GM18868 (cell line): Measurements from ENCODE around the gene NRAS.
"Not testable (repeated sequence)": the region's sequence is repeated elsewhere in the genome, so short reads cannot be mapped to it uniquely, and the experiment has no call there.

Experiments used
- ATAC-seq: cut with Tn5 transposase; IDR thresholded peaks from one replicate; pipeline ENCODE4 v1.9.1; 2021; ENCODE audit warnings: mild to moderate bottlenecking, moderate library complexity; ENCODE audit not compliant: unreplicated experiment

The NRAS gene

DNA sequence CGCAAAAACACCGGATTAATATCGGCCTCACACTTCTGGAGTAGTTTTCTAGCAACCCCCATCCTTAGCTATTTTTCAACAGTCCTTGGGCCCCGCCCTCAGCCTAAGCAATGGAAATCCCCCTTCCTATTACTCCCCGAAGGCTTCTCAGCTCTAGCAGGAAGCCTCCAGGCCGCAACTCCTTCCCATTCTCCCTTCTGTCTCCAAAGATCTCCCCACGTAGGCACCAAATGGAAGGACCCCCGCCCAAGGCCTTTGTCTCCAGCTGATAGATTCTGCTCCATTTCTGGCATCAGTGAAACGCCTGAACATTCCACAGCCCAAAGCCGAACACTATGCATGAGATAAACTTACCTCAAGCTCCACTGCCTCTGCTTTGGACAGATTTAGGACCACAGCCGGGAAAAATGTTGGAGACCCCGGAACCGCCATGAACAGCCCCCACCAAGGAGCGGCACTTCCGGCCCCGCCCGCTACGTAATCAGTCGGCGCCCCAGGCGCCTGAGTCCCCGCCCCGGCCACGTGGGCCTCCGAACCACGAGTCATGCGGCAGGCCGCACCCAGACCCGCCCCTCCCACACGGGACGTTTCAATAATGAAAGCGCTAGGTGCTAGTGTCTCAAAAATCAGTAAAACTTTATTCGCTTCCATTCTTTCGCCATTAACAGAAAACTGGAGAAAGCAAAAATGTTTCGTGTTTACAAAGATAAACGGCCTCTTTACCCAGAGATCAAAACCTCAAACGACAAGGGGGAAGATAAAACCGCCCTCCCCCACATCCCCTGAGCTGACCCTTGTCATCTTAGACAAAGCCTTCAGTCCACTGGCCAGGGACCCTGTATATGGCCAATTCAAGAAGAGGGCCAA, at the start of gene NRAS:
Gene NRAS, minus strand, starts transcription at position 468 of the 867 bp plus-strand sequence. CDS start 611 bp downstream, outside the sequence.
- ATAC-seq = peak; percentile 95

DNA sequence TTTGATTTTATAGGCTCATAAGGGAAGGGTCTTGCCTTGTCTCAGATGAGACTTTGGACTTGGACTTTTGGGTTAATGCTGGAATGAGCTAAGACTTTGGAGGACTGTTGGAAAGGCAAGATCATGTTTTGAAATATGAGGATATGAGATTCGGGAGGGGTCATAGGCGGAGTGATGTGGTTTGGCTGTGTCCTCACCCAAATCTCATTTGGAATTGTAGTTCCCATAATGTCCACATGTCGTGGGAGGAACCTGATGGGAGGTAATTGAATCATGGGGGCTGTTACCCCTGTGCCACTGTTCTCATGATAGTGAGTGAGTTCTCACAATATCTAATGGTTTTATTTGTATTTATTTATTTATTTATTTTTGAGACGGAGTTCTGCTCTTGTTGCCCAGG, 48.1 kb upstream of the NRAS start:
- no peak for ATAC-seq

DNA sequence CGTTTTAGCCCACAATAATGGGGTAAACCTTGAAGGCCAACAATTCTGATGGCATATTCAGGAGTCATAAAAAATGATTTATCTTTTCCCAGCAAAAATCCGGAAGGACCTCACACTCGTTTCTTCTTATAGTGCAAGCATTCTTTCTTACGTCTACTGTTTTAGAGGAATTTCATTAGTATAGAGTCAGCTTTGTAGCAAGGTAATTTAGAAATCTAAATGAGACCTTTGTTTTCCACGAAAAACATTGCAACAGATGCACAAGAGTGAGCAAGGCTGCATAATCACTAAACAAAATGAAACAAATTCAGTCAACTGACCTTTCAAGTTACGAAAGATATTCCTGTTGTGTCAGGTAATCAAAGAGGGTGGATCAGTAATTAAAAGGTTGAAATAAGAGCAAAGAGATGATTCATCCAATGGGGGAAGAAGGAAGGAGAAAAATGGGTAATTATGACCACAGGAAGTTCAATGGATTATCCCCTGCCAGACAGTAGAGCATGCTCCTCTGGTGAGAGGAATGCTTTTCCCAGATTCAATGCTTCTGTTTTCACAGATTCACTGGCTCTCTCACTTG, 41.8 kb upstream of the NRAS start:
- no peak for ATAC-seq

DNA sequence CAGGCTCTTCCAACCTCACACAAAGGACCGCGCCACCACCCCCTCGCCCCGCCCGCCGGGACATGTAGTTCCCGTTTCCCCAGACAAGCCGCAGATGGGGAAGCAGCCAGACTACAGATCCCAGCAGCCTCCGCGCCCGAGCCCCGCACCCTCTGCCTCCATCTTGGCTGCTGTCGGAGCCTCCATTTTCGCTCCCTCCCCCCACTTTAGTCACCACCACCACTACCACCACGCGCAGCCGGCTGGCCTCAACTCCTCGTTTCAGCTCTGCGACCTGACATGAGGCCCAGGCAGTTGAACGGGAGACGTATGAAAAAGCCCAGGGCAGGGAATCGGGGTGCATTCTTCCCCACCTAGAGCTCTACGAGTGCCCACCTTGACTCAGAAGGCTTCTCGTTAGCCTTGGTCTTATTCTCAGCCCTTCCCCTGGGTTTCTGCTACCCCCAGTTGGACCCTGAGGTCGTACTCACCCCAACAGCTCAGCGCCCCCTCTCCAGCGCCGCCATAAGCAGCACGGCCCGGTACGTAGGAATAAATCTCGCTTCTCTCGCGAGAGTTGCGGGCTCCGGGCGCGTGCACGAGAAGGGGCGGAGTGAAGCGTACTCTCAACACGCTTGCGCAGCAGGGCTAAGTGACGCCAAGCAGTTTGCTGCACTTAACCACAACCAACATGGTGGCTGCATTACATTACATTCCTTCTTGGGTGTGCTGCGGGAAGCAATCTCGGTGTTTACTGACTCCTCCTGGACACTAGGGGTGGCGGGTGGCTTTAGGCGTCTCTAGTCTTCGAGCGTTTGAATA, 41.1 kb upstream of the NRAS start, which contains the start of gene CSDE1:
Gene CSDE1, minus strand, starts transcription at position 530 of the 801 bp plus-strand sequence. CDS start 18,094 bp downstream, outside the sequence.
- peak; percentile 83 for ATAC-seq

DNA sequence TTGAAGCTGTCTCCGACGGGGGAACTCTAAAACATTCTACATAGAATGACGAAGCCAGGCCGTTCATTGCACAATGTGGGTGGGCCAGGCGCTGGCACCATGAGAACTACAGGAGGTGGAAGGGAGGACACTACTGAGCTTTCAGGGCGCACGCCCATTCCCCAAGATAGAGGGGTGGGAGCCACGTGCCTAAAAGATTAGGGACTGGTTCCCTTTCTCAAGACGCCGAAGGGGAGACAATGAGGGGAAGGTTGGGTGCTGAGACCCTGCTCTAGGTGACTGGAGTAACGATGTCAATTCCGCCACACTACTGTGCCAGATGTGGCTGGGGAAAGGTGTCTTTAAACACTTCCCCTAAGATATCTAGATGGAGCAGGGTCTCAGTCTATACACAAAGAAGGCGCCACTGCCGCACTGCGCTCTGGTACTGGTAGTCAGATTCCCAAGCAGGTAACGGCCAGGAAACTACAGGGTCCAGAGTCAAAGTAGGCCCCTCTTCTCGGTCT, 40.4 kb upstream of the NRAS start:
- no peak for ATAC-seq

DNA sequence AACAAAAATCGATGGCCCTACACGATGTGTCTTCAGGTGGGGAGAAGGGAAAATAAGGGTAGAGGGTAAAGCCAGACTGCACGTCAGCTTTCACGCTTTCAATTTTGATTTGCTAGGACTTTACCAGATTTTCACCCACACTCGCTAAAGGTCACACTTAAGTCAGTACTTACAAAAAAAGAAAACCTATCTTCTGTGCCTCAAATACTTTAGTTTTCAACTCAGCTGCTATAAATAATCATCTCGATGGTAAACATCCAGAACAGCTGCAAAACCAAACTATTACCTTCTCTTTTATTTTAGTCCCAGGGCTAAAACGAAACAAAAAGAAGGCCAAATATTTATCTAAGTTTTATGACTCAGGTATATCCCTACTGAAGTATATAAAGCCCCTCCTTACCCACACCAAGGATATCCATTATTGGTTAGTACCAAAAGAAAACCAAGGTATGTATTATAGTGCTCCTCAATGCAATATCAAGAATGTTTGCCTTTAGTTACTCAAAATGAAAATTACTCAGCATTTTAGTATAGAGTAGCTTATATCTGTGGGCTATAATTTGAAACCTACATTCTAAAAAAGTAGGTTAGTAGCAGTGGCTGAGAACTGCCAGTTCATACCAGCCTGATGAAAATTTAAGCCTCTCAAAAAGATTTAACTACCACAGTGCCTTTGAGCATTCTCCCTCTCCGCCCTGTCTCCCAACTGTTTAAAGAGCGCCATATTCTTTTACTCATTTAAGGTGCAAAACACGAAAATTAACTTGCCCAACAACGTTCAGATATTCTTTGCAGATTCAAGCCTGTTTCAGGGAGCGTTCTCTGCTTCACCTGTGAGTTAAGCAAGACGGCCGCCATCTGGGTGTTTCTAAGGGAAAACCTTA, 39.7 kb upstream of the NRAS start:
- peak; percentile 38 for ATAC-seq

DNA sequence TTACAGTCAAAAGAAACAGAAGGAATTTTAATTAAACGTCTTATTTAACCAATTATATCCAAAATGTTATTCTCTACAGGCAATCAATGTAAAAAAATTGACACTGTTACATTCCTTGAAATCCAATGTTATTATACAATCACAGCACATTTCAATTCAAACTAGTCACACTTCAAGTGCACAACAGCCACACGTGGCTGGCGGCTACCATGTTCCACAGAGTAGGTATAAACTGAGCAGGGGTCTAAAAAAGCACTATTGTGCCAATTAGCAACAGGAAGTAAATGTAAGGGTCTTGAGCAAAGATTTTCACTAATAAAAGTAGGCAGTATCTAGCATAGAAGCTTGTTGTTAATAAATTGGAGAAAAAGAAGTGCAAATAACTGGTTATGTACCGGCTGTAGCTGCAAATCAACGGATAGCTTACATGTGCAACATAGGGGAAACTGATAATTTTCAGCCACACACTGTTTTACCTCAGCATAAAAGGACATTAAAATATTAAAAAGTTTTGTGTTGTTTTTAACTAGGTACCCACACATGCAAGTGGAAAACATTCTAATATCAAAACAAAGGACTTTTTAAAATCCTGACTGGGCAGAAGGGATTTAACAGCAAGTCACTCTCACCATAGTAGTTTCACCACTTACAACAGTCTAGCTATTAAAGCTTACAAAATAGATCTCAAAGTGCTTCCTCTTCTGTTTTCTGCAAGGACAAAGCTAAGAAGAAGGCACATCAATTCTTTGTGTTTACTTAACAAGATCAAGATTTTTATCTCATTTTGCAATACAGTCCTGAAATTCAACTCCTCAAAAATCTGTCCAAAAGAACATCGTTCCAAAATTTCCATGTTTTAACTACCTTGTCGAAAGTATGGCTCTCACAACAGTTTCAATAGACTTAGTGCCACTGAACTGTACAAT, 38.7 kb upstream of the NRAS start:
- ATAC-seq = no peak

DNA sequence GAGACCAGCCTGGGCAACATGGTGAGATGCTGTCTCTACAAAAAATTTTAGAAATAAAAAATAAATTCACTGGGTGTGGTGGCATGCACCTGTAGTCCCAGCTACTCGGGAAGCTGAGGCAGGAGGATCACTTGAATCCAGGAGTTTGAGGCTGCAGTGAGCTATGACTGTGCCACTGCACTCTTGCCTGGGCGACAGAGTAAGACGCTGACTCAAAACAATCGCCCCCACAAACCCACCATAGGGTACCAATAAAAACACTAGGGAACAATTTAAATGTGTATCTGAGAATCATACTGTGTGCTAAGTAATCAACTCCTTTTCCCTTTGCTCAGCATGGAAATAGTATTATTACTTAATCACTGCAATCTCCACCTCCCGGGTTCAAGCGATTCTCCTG, 37.1 kb upstream of the NRAS start:
- not testable (repeated sequence) for ATAC-seq

DNA sequence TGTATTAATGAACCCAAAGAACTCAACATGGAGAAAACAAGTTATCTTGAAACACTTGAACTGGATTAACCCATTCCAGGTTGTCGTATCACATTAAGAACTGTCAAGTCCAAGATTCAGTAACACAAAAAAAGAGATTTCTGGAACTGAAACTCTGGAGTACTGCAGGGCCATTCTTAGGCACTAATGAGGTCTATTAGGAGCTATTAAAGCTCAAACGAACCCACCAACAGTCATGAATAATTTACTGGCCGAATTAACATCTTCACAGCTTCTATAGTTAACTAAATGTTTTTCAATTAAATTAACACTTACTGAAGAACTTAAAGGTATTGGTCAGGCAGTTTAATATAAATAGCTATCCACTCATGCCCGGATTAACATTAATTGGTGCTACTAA, 36.6 kb upstream of the NRAS start:
- ATAC-seq = no peak

DNA sequence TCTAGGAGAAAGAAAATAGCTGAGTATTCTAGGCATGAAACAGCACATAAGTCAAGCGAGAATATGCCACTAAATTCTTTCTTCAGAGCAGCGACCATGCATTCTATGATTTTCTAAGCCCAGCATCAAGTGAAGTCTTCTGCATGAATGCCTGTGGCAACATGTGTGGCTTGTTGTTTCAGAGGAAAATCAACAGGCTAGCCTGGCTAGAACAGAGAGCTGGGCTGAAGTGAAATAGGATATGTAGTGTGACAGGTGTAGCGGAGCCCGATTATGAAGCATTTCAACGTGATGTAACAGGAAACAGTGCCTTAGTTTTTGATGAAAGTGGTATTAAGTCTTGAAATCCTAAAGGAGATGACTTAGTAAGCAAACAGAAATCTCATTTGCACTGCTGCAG, 34.2 kb upstream of the NRAS start:
- no peak for ATAC-seq

DNA sequence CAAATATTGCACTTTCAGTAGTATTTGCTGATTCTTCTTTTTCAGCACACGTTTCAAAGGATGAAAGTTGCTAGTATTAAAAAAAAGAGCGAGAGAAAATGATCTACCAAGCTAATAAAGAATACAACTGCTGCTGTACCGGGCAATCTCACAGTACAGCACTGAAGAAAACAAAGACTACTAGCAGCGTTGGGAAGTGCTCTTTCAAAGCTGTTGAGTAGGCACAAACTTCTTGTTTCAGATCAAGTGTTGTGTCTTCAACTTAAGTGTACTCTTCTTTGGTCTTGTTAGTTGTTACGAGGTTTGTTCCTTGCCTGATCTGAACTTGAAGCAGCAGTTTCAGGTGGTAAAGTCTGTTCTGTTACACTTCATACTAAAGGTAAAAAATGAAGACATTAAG, 33.3 kb upstream of the NRAS start:
- no peak for ATAC-seq

DNA sequence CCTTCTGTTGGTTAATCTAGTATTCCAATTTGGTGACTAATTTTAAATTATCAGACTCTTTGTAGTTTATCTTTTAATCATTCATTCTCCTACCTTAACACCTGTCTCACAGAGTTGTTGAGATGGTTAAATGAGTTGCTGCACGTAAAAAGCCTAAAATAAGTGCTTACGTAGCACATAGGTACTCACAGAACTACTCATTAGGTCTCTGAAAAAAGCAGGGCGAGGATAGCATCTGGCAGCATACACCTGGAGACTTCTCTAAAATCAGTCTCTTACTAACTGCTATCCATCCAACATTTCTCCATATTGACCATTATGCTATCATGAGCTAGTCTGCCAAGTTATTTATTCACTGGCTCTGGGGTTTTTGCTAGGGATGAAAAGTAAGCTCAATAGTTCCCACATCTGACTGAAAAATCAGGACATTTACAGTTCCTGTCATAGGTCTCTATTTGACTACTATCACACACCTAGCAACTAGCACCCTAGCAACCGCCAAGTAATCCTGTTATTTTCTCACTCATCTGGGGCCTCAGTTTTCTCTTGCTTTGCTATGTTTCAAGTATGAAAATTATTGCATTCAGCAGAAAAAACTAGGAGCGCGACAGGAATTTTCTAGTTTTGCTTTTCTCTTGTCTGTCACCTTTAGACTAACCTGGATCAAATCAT, 30.0 kb upstream of the NRAS start:
- no peak for ATAC-seq

DNA sequence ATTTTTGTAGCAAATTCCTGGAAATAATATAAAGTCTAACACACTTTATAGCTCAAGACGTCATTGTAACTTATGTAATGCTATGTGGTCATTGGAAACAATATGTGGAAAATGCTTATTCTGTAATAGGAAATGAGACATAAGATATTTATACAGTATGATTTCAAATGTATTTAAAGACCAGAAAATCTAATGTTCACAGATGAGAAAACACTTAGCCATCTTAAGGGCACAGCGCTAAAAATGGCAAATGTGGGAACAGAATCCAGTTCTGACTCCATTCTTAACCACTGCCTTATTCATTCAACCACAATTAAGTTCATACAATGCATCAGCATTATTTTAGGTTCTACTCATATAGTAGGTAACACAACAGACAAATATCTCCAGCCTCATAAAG, 28.7 kb upstream of the NRAS start:
- no peak for ATAC-seq

DNA sequence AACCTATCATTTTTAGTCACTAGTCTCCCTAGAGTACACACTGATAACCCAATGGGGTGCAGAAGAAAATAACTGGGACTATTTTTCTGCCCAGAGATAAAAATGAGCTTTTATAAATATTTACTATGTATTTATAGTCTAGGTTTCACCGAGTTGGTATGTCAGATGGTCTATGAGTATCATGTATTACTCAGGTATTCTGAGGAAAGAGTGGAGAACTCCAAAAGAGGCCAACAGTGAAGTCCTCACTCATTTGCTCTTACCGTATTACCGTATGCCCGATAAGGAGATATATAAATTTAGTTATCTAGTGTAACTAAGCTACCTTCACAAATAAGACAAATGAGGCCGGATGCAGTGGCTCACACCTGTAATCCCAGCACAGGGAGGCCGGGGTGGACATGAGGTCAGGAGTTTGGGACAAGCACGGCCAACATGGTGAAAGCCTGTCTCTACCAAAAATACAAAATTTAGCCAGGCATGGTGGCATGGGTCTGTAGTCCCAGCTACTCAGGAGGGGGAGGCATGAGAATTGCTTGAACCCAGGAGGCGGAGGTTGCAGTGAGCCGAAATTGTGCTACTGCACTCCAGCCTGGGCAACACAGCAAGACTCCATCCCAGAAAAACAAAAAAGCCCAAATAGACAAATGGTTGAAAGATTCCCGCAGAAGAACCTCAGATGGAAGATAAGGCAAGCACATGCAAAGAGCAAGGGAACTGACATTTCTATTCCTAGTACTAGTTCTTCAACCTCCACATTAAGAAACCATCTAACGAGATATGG, 25.6 kb upstream of the NRAS start:
- ATAC-seq = no peak

DNA sequence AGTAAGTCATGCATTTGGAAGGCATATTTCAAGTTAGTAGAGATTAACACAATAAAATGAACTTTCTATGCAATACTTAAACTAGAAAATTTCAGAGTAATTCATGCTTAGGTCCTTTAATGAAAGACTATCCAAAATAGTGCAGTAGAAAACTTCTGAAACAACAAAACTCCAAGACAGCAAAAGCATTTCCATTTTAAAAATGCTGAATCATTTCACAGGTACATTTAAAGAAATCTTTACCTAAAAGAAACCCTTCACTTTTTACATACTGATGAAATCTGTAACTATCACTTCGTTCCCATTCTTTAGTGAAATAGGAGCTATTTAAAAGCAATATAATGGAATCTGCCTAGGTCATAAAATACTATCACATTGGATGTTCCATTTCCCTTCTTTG, 23.8 kb upstream of the NRAS start:
- no peak for ATAC-seq

DNA sequence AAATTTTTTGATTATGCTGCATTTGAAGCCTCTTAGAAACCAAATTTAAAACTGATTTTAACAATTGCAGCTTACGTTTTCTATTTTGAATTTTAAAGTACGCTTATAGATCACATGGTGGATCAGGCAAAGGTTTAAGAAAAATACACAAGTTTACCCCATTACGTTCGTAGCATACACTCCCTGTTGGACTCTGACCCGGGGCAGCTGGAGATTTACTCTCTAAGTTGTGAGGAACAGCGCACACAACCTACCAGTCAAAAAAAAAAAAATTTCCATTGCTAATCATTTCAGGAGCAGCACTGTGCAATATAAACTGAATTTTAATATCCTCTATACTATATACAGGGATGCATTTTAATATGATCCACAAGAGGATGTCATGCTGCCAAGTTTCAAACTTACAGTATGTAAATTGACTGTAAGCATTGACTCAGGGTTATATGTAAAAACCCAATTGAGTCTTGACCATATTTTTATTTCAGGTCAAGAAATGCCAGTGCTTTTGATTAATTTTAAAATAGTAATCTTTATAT, 20.8 kb upstream of the NRAS start:
- ATAC-seq = no peak

DNA sequence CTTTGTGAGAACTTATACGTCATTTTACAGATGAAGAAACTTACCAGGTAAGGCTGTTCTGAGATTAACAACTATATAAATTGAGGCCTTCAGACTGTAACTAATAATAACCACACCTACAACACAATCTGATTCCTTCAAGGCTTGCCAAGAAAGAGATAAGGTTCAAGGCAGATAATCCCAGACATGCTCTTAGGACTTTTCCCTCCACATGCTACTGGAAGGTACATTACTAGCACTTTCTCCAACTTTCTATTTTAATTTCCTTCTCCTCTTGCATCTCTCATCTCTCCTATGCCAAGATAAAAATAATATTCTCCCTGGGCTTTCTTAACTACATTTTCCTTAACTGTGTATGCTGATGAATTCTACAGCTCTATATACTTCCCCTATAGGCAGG, 18.9 kb upstream of the NRAS start:
- ATAC-seq = no peak

DNA sequence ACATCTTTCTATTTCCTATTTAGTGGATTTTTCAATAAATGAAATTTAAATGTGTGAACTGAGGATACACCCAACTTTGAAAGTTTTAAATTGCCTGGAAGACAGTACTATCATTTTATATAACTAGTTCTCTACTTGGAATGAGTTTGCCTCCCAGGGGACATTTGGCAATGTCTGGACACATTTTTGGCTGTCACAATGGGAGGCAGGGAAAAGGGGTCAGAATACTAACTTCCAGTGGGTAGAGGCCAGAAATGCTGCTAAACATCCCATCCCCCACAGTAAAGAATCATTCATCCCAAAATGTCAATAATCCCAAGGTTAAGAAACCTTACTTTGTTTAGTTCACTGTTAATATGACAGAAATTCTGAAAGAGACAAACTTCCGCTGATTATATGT, 13.2 kb upstream of the NRAS start:
- no peak for ATAC-seq
